Stomach (tissue), 9 donors: ENCODE measurements around the gene EPHA6. TPM values are rescaled to one million over a fixed set of nuclear protein-coding genes. Genes with fewer than 3 reads are reported as not detected.

Experiments
- DNase-seq, 2 donors: peaks; one replicate each; pipeline versions ENCODE4 v3.0.0 to v3.0.0-alpha.2; 2013 to 2019
- H3K27ac ChIP-seq, 5 donors: fragments of 200-600 bp in 4 of 5; sonication (generic) in 4 of 5; one replicate each; pipeline ENCODE4 v1.5.1; 2013 to 2019; ENCODE audit warnings: mild to moderate bottlenecking in 1 of 5, moderate library complexity in 1 of 5
- H3K27me3 ChIP-seq, 3 donors: fragments of 200-600 bp; sonication (generic); one replicate each; pipeline ENCODE4 v1.5.1; 2017 to 2019; ENCODE audit warnings: mixed run types in 1 of 3
- H3K36me3 ChIP-seq, 4 donors: fragments of 200-600 bp; sonication (generic); 1 replicate in 3 of 4; 2 replicates in 1 of 4; pipeline ENCODE4 v1.5.1; 2016 to 2019
- H3K4me1 ChIP-seq, 4 donors: fragments of 200-600 bp; sonication (generic); one replicate each; pipeline ENCODE4 v1.5.1; 2016 to 2019
- H3K4me3 ChIP-seq, 4 donors: fragments of 200-600 bp; sonication (generic) in 3 of 4; one replicate each; pipeline ENCODE4 v1.5.1; 2016 to 2019; ENCODE audit warnings: mild to moderate bottlenecking in 1 of 4
- H3K9me3 ChIP-seq, 4 donors: fragments of 200-600 bp; sonication (generic); one replicate each; pipeline ENCODE4 v1.5.1; 2016 to 2019
- CTCF ChIP-seq, 7 experiments: fragments of 450-650 bp in 4 of 7; fragments of 200-600 bp in 3 of 7; sonication (generic) in 3 of 7; IDR thresholded peaks; one replicate each; pipeline ENCODE4 v1.5.1; 2016 to 2019; ENCODE audit warnings: antibody characterized with exemption in 7 of 7, control low read depth in 2 of 7, mild to moderate bottlenecking in 1 of 7
- EP300 ChIP-seq: sonication (generic); formaldehyde crosslinking; IDR thresholded peaks from one replicate; pipeline ENCODE4 v1.6.1; 2017; ENCODE audit warnings: antibody characterized with exemption
- POLR2A ChIP-seq, 4 donors: fragments of 450-650 bp; IDR thresholded peaks; one replicate each; pipeline ENCODE4 v1.6.1; 2016; ENCODE audit warnings: antibody characterized with exemption in 4 of 4, control low read depth in 2 of 4, mild to moderate bottlenecking in 1 of 4, moderate library complexity in 1 of 4
- POLR2AphosphoS5 ChIP-seq, 3 donors: sonication (generic); formaldehyde crosslinking; IDR thresholded peaks; one replicate each; pipeline ENCODE4 v1.6.1; 2016; ENCODE audit warnings: antibody characterized with exemption in 3 of 3
- WGBS, 5 donors: extraction: QIAGEN DNeasy Blood & Tissue Kit in 3 of 5; methylation state at CpG; one replicate each; pipeline versions ENCODE4 v1.1.5 to v1.1.7; 2013 to 2018; 5-methylcytosine and 5-hydroxymethylcytosine counted together
- intact Hi-C: fragments of 100-400 bp; cut with DNase I; formaldehyde crosslinking; loops from one replicate; pipeline ENCODE4 v1.15.1; 2023; ENCODE audit warnings: low total_unique reads
- polyA plus RNA-seq, 3 donors: library from polyadenylated mRNA; stranded (reverse); fragments of 200-250 nt; gene quantifications; one replicate each; pipeline ENCODE4 v1.2.3, GENCODE V29; 2013
- total RNA-seq, 5 donors: library from RNA; depleted of rRNA; stranded (reverse); fragments of >200 nt; gene quantifications; one replicate each; pipeline versions ENCODE4 v1.1.0 to v1.2.3, GENCODE V29; 2014 to 2016
- donor health status: healthy with polysubstance abuse.
- donor health status: Bipolar disorder and iron deficiency.
- donor health status: healthy.

The EPHA6 gene
- total and polyA plus RNA-seq, 8 donors: 0.18 to 179 (median 14.7) TPM; not detected in 4

- H3K36me3 ChIP-seq: no peaks in the 10 kb centered on the region
- intact Hi-C loops: no loop called here
- no peaks in the 10 kb centered on the region for H3K27me3 ChIP-seq
- WGBS, 5 donors: 87 to 95% (median 91%) methylated on average over 2 of the region's 2 CpGs
- no peak overlapping the region for H3K27ac ChIP-seq
- DNase-seq: no peak
- H3K4me3 ChIP-seq: no peak overlapping the region
- H3K4me1 ChIP-seq: no peaks in the 10 kb centered on the region
- TF ChIP-seq EP300 (no peak), CTCF (IDR thresholded peaks at IDR 0.05) (no peak), POLR2AphosphoS5 (IDR thresholded peaks at IDR 0.05) (no peak), POLR2A (IDR thresholded peaks at IDR 0.05) (no peak)
- H3K9me3 ChIP-seq: peaks cover 0 to 18% (median 0%) of the 10 kb centered on the region in 4 donors
Observed at GRCh38 chr3:97353176-97353575, 538.8 kb downstream of the EPHA6 start.

GRCh38 chr3:97359977-97360376, 545.6 kb downstream of the EPHA6 start:
- 39 to 60% (median 46%) methylated on average over 2 of the region's 2 CpGs for WGBS, 5 donors
- no peak for DNase-seq
- H3K27ac ChIP-seq: no peak overlapping the region

GRCh38 chr3:97360804-97361203, 546.4 kb downstream of the EPHA6 start:
- DNase-seq: no peak
- Histone ChIP-seq H3K9me3 (no peaks in the 10 kb centered on the region), H3K27me3 (no peaks in the 10 kb centered on the region), H3K4me1 (no peaks in the 10 kb centered on the region), H3K27ac (no peak overlapping the region), H3K4me3 (no peak overlapping the region), H3K36me3 (no peaks in the 10 kb centered on the region)
- intact Hi-C loops: no loop called here
- 72 to 83% (median 76%) methylated on average over 3 of the region's 3 CpGs for WGBS, 5 donors
- TF ChIP-seq EP300: no peak
- TF ChIP-seq POLR2A (IDR thresholded peaks at IDR 0.05): no peak
- TF ChIP-seq CTCF (IDR thresholded peaks at IDR 0.05): no peak
- no peak for TF ChIP-seq POLR2AphosphoS5 (IDR thresholded peaks at IDR 0.05)

More at GRCh38 chr3:97359977-97360376, 545.6 kb downstream of the EPHA6 start:
- H3K4me3 ChIP-seq: no peak overlapping the region
- H3K4me1 ChIP-seq: no peaks in the 10 kb centered on the region
- H3K36me3 ChIP-seq: no peaks in the 10 kb centered on the region
- intact Hi-C loops: no loop called here
- TF ChIP-seq POLR2AphosphoS5 (IDR thresholded peaks at IDR 0.05): no peak
- no peak for TF ChIP-seq EP300
- TF ChIP-seq CTCF (IDR thresholded peaks at IDR 0.05): no peak
- no peak for TF ChIP-seq POLR2A (IDR thresholded peaks at IDR 0.05)
- no peaks in the 10 kb centered on the region for H3K27me3 ChIP-seq
- no peaks in the 10 kb centered on the region for H3K9me3 ChIP-seq

GRCh38 chr3:97384583-97384982, 570.2 kb downstream of the EPHA6 start:
- intact Hi-C loops: no loop called here
- Histone ChIP-seq H3K9me3 (peaks cover 5 to 16% (median 9%) of the 10 kb centered on the region in 4 donors), H3K4me1 (no peaks in the 10 kb centered on the region), H3K27ac (no peak overlapping the region), H3K4me3 (no peak overlapping the region), H3K27me3 (no peaks in the 10 kb centered on the region), H3K36me3 (no peaks in the 10 kb centered on the region)
- no peak for DNase-seq
- TF ChIP-seq CTCF (IDR thresholded peaks at IDR 0.05) (no peak), POLR2AphosphoS5 (IDR thresholded peaks at IDR 0.05) (no peak), EP300 (no peak), POLR2A (IDR thresholded peaks at IDR 0.05) (no peak)
